ENCODE results near the gene CCDC88C.

- TF ChIP-seq CTCF (IDR thresholded peaks at IDR 0.05; ENCODE audit: low read depth, low read length) (no peak), EZH2phosphoT487 (IDR thresholded peaks at IDR 0.05; ENCODE audit: low read depth) (no peak)
Observed at GRCh38 chr14:91466192-91466591, 48.6 kb upstream of the CCDC88C start.

All from OCI-LY3 (cell line).